Small intestine (tissue), 7 donors: ENCODE results near the gene ZNF74. TPM values are rescaled to one million over a fixed set of nuclear protein-coding genes. Genes with fewer than 3 reads are reported as not detected.

Experiments used
- DNase-seq, 2 donors: peaks; one replicate each; pipeline versions ENCODE4 v3.0.0 to v3.0.0-alpha.2; 2013
- FAIRE-seq: peaks from 2 replicates; lab custom pipeline; 2012; peaks lifted over from hg19 to GRCh38; lab: Jason Lieb, UNC
- H3K27ac ChIP-seq, 3 donors: one replicate each; pipeline ENCODE4 v1.5.1; 2013; ENCODE audit warnings: low read length in 2 of 3, mild to moderate bottlenecking in 2 of 3, control low read depth in 1 of 3, inconsistent platforms in 1 of 3, low read depth in 1 of 3, moderate library complexity in 1 of 3
- H3K27me3 ChIP-seq, 3 donors: one replicate each; pipeline ENCODE4 v1.6.1; 2013; ENCODE audit warnings: low read length in 3 of 3, inconsistent platforms in 1 of 3; ENCODE audit not compliant: control insufficient read depth in 3 of 3, insufficient read depth in 3 of 3
- H3K36me3 ChIP-seq, 3 donors: one replicate each; pipeline ENCODE4 v1.6.1; 2013; ENCODE audit warnings: low read length in 3 of 3, inconsistent platforms in 1 of 3, low read depth in 1 of 3, mild to moderate bottlenecking in 1 of 3, moderate library complexity in 1 of 3; ENCODE audit not compliant: control insufficient read depth in 3 of 3, insufficient read depth in 2 of 3
- H3K4me1 ChIP-seq, 3 donors: one replicate each; pipeline ENCODE4 v1.6.1; 2013; ENCODE audit warnings: low read length in 2 of 3, inconsistent platforms in 1 of 3, low read depth in 1 of 3, mild to moderate bottlenecking in 1 of 3, moderate library complexity in 1 of 3; ENCODE audit not compliant: control insufficient read depth in 3 of 3, insufficient read depth in 2 of 3
- H3K4me3 ChIP-seq, 3 donors: one replicate each; pipeline ENCODE4 v1.5.1; 2013; ENCODE audit warnings: low read length in 3 of 3, control low read depth in 1 of 3, inconsistent platforms in 1 of 3, low read depth in 1 of 3, mild to moderate bottlenecking in 1 of 3, moderate library complexity in 1 of 3
- H3K9me3 ChIP-seq, 2 donors: one replicate each; pipeline ENCODE4 v1.6.1; 2013; ENCODE audit warnings: low read depth in 1 of 2, low read length in 1 of 2; ENCODE audit not compliant: control insufficient read depth in 2 of 2, insufficient read depth in 1 of 2
- WGBS, 3 donors: extraction: QIAGEN DNeasy Blood & Tissue Kit; methylation state at CpG; one replicate each; pipeline ENCODE4 v1.1.7; 2013; 5-methylcytosine and 5-hydroxymethylcytosine counted together
- polyA plus RNA-seq, 4 donors: library from polyadenylated mRNA; stranded (reverse) in 3 of 4; unstranded in 1 of 4; fragments of 200-250 nt in 3 of 4; fragments of 120-200 nt in 1 of 4; gene quantifications; one replicate each; pipeline versions ENCODE4 v1.2.1 to v1.2.3, GENCODE V29; 2013
- donor health status: healthy with polysubstance abuse.
- donor health status: control.
- donor health status: control.
- donor health status: Bipolar disorder and iron deficiency.
- donor health status: healthy.

Gene ZNF74
- polyA plus RNA-seq, 4 donors = 2.5 to 10.6 (median 4.2) TPM

- FAIRE-seq = no peak
- H3K4me1 ChIP-seq = no peaks in the 10 kb centered on the region
- no peak for DNase-seq
- no peaks in the 10 kb centered on the region for H3K27me3 ChIP-seq
- no peaks in the 10 kb centered on the region for H3K9me3 ChIP-seq
- H3K4me3 ChIP-seq = no peak overlapping the region
- no peaks in the 10 kb centered on the region for H3K36me3 ChIP-seq
- H3K27ac ChIP-seq = no peak overlapping the region
- WGBS, 3 donors = 89 to 93% (median 91%) methylated on average over 9 of the region's 9 CpGs
These were observed 10.4 kb upstream of the ZNF74 start for GRCh38 chr22:20383538-20383937.

GRCh38 chr22:20384171-20384570, 9.8 kb upstream of the ZNF74 start:
- WGBS, 3 donors = 73 to 95% (median 93%) methylated on average over 2 of the region's 2 CpGs

GRCh38 chr22:20384865-20385264, 9.1 kb upstream of the ZNF74 start:
- H3K36me3 ChIP-seq = no peaks in the 10 kb centered on the region
- no peak for DNase-seq
- FAIRE-seq = no peak
- no peaks in the 10 kb centered on the region for H3K27me3 ChIP-seq
- 83 to 91% (median 88%) methylated on average over 6 of the region's 6 CpGs for WGBS, 3 donors
- no peaks in the 10 kb centered on the region for H3K9me3 ChIP-seq
- H3K27ac ChIP-seq = no peak overlapping the region
- H3K4me3 ChIP-seq = no peak overlapping the region
- no peaks in the 10 kb centered on the region for H3K4me1 ChIP-seq

More at GRCh38 chr22:20384171-20384570, 9.8 kb upstream of the ZNF74 start:
- Histone ChIP-seq H3K27me3 (no peaks in the 10 kb centered on the region), H3K36me3 (no peaks in the 10 kb centered on the region), H3K4me1 (no peaks in the 10 kb centered on the region), H3K27ac (no peak overlapping the region), H3K9me3 (no peaks in the 10 kb centered on the region), H3K4me3 (no peak overlapping the region)
- DNase-seq = no peak
- no peak for FAIRE-seq

GRCh38 chr22:20386336-20386735, 7.6 kb upstream of the ZNF74 start:
- DNase-seq (no peak), FAIRE-seq (no peak)
- Histone ChIP-seq H3K4me1 (no peaks in the 10 kb centered on the region), H3K9me3 (no peaks in the 10 kb centered on the region), H3K4me3 (no peak overlapping the region), H3K36me3 (no peaks in the 10 kb centered on the region), H3K27ac (no peak overlapping the region), H3K27me3 (no peaks in the 10 kb centered on the region)
- WGBS, 3 donors = 90 to 94% (median 91%) methylated on average over 2 of the region's 2 CpGs

GRCh38 chr22:20386972-20387371, 7.0 kb upstream of the ZNF74 start:
- FAIRE-seq (no peak), DNase-seq (no peak)
- no peak overlapping the region for H3K4me3 ChIP-seq
- WGBS, 3 donors = 82 to 90% (median 87%) methylated on average over 4 of the region's 4 CpGs
- no peaks in the 10 kb centered on the region for H3K9me3 ChIP-seq
- H3K27ac ChIP-seq = no peak overlapping the region
- no peaks in the 10 kb centered on the region for H3K36me3 ChIP-seq
- H3K4me1 ChIP-seq = no peaks in the 10 kb centered on the region
- no peaks in the 10 kb centered on the region for H3K27me3 ChIP-seq

- H3K36me3 ChIP-seq = no peaks in the 10 kb centered on the region
- peaks cover 0 to under 1% (median 0%) of the 10 kb centered on the region in 3 donors for H3K4me1 ChIP-seq
- no peaks in the 10 kb centered on the region for H3K27me3 ChIP-seq
- H3K4me3 ChIP-seq = no peak overlapping the region
- no peaks in the 10 kb centered on the region for H3K9me3 ChIP-seq
- FAIRE-seq = no peak
- no peak overlapping the region for H3K27ac ChIP-seq
- no peak for DNase-seq
These were observed 5.8 kb upstream of the ZNF74 start for GRCh38 chr22:20388200-20388599.

GRCh38 chr22:20389288-20389687, 4.7 kb upstream of the ZNF74 start:
- Histone ChIP-seq H3K27me3 (no peaks in the 10 kb centered on the region), H3K9me3 (no peaks in the 10 kb centered on the region), H3K36me3 (no peaks in the 10 kb centered on the region), H3K4me1 (peaks cover 0 to 5% (median 0%) of the 10 kb centered on the region in 3 donors), H3K4me3 (no peak overlapping the region), H3K27ac (no peak overlapping the region)
- WGBS, 3 donors = 91 to 94% (median 93%) methylated on average over 6 of the region's 6 CpGs
- DNase-seq (no peak), FAIRE-seq (no peak)

GRCh38 chr22:20390394-20390907, 3.5 kb upstream of the ZNF74 start:
- FAIRE-seq (no peak), DNase-seq (no peak)
- H3K27ac ChIP-seq = no peak overlapping the region
- no peaks in the 10 kb centered on the region for H3K27me3 ChIP-seq
- WGBS, 3 donors = 84 to 93% (median 90%) methylated on average over 5 of the region's 5 CpGs
- H3K4me1 ChIP-seq = peaks cover 0 to 9% (median 7%) of the 10 kb centered on the region in 3 donors
- no peak overlapping the region for H3K4me3 ChIP-seq
- no peaks in the 10 kb centered on the region for H3K9me3 ChIP-seq
- no peaks in the 10 kb centered on the region for H3K36me3 ChIP-seq

- 77 to 87% (median 86%) methylated on average over 4 of the region's 4 CpGs for WGBS, 3 donors
- no peak for FAIRE-seq
These were observed 2.7 kb upstream of the ZNF74 start for GRCh38 chr22:20391222-20391621.

More at GRCh38 chr22:20391222-20391621, 2.7 kb upstream of the ZNF74 start:
- no peak overlapping the region for H3K4me3 ChIP-seq
- no peak for DNase-seq
- H3K9me3 ChIP-seq = no peaks in the 10 kb centered on the region
- peaks cover 0 to 2% (median 0%) of the 10 kb centered on the region in 3 donors for H3K36me3 ChIP-seq
- H3K4me1 ChIP-seq = peaks cover 0 to 9% (median 9%) of the 10 kb centered on the region in 3 donors
- no peak overlapping the region for H3K27ac ChIP-seq
- no peaks in the 10 kb centered on the region for H3K27me3 ChIP-seq
